GM13977 (cell line): ENCODE measurements around the gene UCKL1.

Experiments
- DNase-seq: peaks from one replicate; pipeline ENCODE4 v3.0.0; 2012; ENCODE audit warnings: low spot score
- CTCF ChIP-seq: IDR thresholded peaks from 2 replicates; pipeline ENCODE4 v1.5.1; 2012; ENCODE audit warnings: mild to moderate bottlenecking, control low read depth; ENCODE audit not compliant: insufficient read depth; ENCODE audit errors: extremely low read depth, missing control alignments
- in situ Hi-C: fragments of 300-500 bp; cut with MboI; formaldehyde crosslinking; loops from one replicate; pipeline ENCODE4 v1.12.0; 2022; ENCODE audit warnings: low sequenced_read_pairs, low pct_unique_long_range_greater_than_20kb, mixed read lengths, inconsistent platforms; ENCODE audit not compliant: unreplicated experiment

The UCKL1 gene

DNA sequence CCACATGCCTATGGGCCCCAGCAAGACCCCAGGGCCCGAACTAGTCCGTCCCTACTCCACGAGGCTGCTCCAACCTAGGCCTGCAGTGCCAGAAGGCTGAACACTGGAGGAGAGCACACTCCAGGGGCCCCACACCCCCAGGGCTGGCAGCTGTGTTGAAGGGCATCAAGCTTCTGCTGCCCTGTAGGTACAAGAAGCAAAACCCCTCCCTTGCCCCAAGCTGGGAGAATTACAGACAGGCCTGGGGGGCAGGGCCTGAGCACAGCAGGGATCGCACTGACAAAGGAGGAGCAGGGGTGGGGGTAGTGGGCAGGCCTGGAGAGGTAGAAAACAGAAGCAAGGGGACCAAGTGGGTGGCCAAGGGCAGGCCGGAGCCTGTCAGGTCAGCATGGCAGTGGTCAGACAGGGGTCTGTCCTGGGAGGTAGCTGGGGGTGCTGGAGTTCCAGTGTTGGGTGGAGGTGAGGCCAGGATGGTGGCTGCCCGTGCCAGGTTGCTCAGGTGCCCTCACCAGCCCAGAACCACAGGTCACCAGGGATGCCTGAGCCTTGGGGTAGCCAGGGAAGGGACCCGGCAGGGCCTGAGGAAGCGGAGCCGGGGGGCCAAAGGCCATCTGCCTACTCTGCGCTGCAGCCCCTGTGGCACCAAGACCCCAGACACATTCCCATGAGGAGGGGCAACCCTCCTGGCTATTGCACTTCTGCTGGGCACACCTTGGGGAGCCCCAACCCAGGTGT, 2.9 kb upstream of the UCKL1 start:
- no peak for TF ChIP-seq CTCF
- DNase-seq: no peak
- in situ Hi-C loops: no loop called here

- no peak for DNase-seq
- in situ Hi-C loops: no loop called here
- TF ChIP-seq CTCF: no peak
Observed at GRCh38 chr20:63958471-63958870, 2.3 kb upstream of the UCKL1 start.

- no peak for TF ChIP-seq CTCF
- in situ Hi-C loops: no loop called here
- no peak for DNase-seq
Observed at GRCh38 chr20:63957690-63958441, 1.6 kb upstream of the UCKL1 start.

DNA sequence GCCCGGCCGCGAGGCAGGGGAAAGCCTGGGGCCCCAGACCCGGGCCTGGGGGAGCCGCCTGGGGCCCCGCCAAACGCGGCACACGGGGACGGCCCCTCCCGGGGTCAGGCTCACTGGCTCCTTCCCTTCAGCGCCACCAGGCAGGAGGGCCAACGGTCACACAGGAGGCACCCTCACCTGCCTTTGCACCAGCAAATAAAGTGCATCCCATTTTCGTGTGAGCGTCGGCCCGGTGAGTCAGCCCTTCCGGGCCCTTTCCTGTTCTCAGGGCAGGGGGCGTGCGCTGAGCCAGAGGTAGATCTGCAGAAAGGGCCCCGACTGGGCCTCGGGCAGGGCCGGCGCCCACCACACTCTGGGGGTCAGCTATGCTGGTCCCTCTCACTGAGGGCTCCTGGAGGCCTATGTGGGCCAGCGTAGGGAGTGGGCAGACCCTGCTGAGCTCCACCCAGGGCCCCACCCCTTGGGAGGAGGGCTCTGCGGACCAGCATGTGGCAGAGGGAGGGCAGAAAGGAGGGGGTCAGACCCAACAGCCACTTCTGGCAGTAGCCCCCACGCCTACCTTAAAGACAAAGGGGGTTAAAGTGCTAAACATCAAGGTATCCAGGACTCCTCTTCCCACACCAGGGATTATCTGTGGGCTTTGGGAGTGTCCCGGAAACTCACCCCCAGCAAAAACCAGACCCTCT, 931 bp upstream of the UCKL1 start:
- peak; percentile 82 for DNase-seq
- no peak for TF ChIP-seq CTCF
- in situ Hi-C loops: no loop called here

DNA sequence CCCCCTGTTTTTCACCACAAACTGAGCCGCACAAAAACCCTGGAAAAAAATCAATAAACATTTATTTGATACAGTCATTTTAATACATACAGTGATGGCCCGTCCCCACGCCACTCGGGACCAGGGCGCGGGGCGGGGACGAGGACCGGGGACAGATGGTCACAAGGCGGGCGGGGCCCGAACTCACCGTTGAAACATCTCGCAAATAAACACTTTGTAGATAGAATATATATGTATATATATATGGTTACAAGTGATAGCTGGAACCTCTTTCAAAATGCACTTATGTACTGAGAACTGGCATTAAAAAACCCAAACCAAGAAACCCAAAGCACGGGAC, 418 bp upstream of the UCKL1 start:
- DNase-seq: no peak
- in situ Hi-C loops: no loop called here
- no peak for TF ChIP-seq CTCF

DNA sequence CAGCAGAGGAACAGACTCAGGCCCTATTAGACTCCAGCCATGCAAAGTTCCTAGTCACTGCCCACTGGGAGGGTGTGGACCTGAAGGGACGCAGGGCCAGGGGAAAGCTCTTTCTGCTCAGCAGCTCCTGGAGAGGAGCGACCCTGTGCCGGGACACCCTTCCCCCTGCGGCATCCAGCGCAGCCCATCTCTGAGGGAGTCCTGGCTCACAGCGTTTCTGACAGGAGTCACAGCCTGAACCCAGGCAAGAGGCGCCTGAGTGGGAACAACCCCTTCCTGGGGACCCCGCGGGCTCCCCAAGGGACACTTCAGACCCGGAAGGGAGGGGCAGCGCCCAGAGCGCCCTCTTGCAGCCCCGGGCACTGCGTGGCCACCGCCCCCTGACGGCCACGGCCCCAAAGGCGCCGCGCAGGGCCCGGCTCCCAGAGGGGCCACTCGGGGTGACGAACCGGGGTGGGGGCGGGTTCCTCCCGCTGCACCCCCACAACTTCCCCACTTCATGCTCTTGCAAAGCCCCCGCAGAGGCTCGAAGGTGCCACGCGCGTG, 862 bp downstream of the UCKL1 start:
- DNase-seq: peak; percentile 78
- peak; percentile 61 for TF ChIP-seq CTCF
- in situ Hi-C loops: no loop called here
